ENCODE measurements around the gene RASGRF1. TPM values are rescaled to one million over a fixed set of nuclear protein-coding genes. Genes with fewer than 3 reads are reported as not detected.
A peak's percentile ranks its signal among the peaks of the same experiment; 100 is the strongest.

RASGRF1 gene
- total RNA-seq, 2 experiments from 2014 or later = not detected

DNA sequence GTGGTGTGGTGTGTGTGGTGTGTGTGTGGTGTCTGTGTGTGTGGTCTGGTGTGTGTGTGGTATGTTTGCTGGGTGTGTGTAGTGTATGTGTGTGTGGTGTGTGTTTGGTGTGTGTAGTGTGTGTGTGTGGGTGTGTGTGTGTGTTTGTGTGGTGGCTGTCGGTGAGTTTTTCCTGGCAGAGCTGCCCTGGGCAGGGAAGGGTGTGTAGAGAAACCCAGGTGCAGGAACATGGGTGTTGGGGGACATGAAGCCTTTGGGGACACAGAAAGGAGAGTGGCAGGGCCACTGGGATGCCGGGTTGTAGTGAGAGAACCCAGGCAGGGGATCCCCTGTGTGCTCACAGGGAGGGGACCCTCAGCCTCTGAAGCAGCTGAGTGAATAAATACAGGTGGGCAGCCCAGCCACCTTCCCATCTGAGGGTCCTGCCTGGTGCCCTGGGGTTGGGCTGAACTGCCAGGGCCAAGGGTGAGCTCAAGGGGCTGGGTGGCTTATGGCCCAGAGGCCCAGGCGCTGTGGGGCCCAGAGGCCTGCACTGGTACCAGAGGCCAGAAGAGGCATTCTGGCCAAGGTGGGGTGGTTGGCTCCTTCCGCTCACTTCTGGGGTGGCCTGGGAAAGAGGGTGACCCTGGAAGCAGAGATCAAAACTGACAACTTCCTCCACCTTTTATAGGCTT is 97.2 kb downstream of the RASGRF1 start:
- Mint-ChIP-seq H3K36me3 (ENCODE audit: low read depth) (no peaks in the 10 kb centered on the region), H3K27me3 (ENCODE audit: low read depth) (no peaks in the 10 kb centered on the region), H3K4me3 (no peak overlapping the region), H3K9me3 (no peaks in the 10 kb centered on the region), H3K27ac (no peak overlapping the region), H3K4me1 (ENCODE audit: low read depth) (no peaks in the 10 kb centered on the region)
- no peak for DNase-seq
- intact Hi-C loops (cut with micrococcal nuclease) = no loop called here
- CTCF ChIA-PET = no interaction called here

GRCh38 chr15:78992416-78993256 is 97.9 kb downstream of the RASGRF1 start:
- no peak for DNase-seq
- H3K4me3 Mint-ChIP-seq = no peak overlapping the region
- no peaks in the 10 kb centered on the region for H3K36me3 Mint-ChIP-seq (ENCODE audit: low read depth)
- no peak overlapping the region for H3K27ac Mint-ChIP-seq
- no peaks in the 10 kb centered on the region for H3K9me3 Mint-ChIP-seq
- H3K4me1 Mint-ChIP-seq (ENCODE audit: low read depth) = no peaks in the 10 kb centered on the region
- intact Hi-C loops (cut with micrococcal nuclease) = no loop called here
- CTCF ChIA-PET = no interaction called here
- H3K27me3 Mint-ChIP-seq (ENCODE audit: low read depth) = no peaks in the 10 kb centered on the region

DNA sequence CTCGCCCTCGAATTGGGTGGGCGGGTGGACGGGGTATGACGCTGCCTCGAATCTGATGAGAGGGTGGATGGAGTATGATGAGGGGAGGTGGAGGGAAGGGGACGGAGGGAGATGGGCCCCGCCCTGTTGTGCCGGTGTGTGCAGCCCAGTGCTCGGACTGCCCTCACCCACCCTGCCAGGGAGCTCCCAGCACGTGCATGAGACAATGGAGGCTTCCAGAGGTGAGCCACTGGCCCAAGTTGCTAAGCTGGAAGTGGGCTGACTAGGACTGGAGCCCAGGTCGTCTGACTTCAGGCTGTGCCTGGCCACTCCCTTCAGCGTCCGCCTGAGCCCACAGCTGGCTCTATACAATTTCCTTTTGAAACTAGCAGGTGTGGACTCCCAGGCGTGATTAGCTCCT is 98.7 kb downstream of the RASGRF1 start:
- intact Hi-C loops (cut with micrococcal nuclease) = no loop called here
- DNase-seq = no peak
- CTCF ChIA-PET = no interaction called here
- Mint-ChIP-seq H3K27ac (no peak overlapping the region), H3K9me3 (no peaks in the 10 kb centered on the region), H3K36me3 (ENCODE audit: low read depth) (no peaks in the 10 kb centered on the region), H3K27me3 (ENCODE audit: low read depth) (no peaks in the 10 kb centered on the region), H3K4me3 (no peak overlapping the region), H3K4me1 (ENCODE audit: low read depth) (no peaks in the 10 kb centered on the region)

GRCh38 chr15:78991476-78991875 is 99.1 kb downstream of the RASGRF1 start:
- CTCF ChIA-PET = no interaction called here
- Mint-ChIP-seq H3K36me3 (ENCODE audit: low read depth) (no peaks in the 10 kb centered on the region), H3K4me3 (no peak overlapping the region), H3K9me3 (no peaks in the 10 kb centered on the region), H3K4me1 (ENCODE audit: low read depth) (no peaks in the 10 kb centered on the region), H3K27me3 (ENCODE audit: low read depth) (no peaks in the 10 kb centered on the region), H3K27ac (no peak overlapping the region)
- DNase-seq = no peak
- intact Hi-C loops (cut with micrococcal nuclease) = no loop called here

- Mint-ChIP-seq H3K27me3 (ENCODE audit: low read depth) (no peaks in the 10 kb centered on the region), H3K27ac (no peak overlapping the region), H3K9me3 (no peaks in the 10 kb centered on the region), H3K36me3 (ENCODE audit: low read depth) (no peaks in the 10 kb centered on the region), H3K4me1 (ENCODE audit: low read depth) (no peaks in the 10 kb centered on the region), H3K4me3 (no peak overlapping the region)
- no peak for DNase-seq
- intact Hi-C loops (cut with micrococcal nuclease) = no loop called here
- CTCF ChIA-PET = no interaction called here
These were observed 100.3 kb downstream of the RASGRF1 start for GRCh38 chr15:78990278-78990677.

- H3K36me3 Mint-ChIP-seq (ENCODE audit: low read depth) = no peaks in the 10 kb centered on the region
- H3K9me3 Mint-ChIP-seq = no peaks in the 10 kb centered on the region
- intact Hi-C loops (cut with micrococcal nuclease) = no loop called here
- CTCF ChIA-PET = interaction anchor here (0.8 kb wide), 1 partner anchor 10 kb away, joined by 3 read pairs; no protein-coding TSS in a partner anchor
- no peak overlapping the region for H3K4me3 Mint-ChIP-seq
- H3K27ac Mint-ChIP-seq = no peak overlapping the region
- no peaks in the 10 kb centered on the region for H3K27me3 Mint-ChIP-seq (ENCODE audit: low read depth)
- no peak for DNase-seq
- no peaks in the 10 kb centered on the region for H3K4me1 Mint-ChIP-seq (ENCODE audit: low read depth)
These were observed 100.8 kb downstream of the RASGRF1 start for GRCh38 chr15:78989701-78990240.

- Mint-ChIP-seq H3K27me3 (ENCODE audit: low read depth) (no peaks in the 10 kb centered on the region), H3K27ac (no peak overlapping the region), H3K36me3 (ENCODE audit: low read depth) (no peaks in the 10 kb centered on the region), H3K4me1 (ENCODE audit: low read depth) (no peaks in the 10 kb centered on the region), H3K9me3 (no peaks in the 10 kb centered on the region), H3K4me3 (no peak overlapping the region)
- intact Hi-C loops (cut with micrococcal nuclease) = no loop called here
- peak; percentile 10 for DNase-seq
- CTCF ChIA-PET = interaction anchor here (0.6 kb wide), 1 partner anchor 318 kb away, joined by 3 read pairs; no protein-coding TSS in a partner anchor
These were observed 102.1 kb downstream of the RASGRF1 start for GRCh38 chr15:78988361-78988911.

GRCh38 chr15:78987556-78988360 is 102.8 kb downstream of the RASGRF1 start:
- Mint-ChIP-seq H3K27me3 (ENCODE audit: low read depth) (no peaks in the 10 kb centered on the region), H3K4me1 (ENCODE audit: low read depth) (no peaks in the 10 kb centered on the region), H3K27ac (no peak overlapping the region), H3K4me3 (no peak overlapping the region), H3K9me3 (no peaks in the 10 kb centered on the region), H3K36me3 (ENCODE audit: low read depth) (no peaks in the 10 kb centered on the region)
- CTCF ChIA-PET = no interaction called here
- intact Hi-C loops (cut with micrococcal nuclease) = no loop called here
- no peak for DNase-seq

- H3K9me3 Mint-ChIP-seq = no peaks in the 10 kb centered on the region
- no peak for DNase-seq
- H3K27me3 Mint-ChIP-seq (ENCODE audit: low read depth) = no peaks in the 10 kb centered on the region
- no peaks in the 10 kb centered on the region for H3K36me3 Mint-ChIP-seq (ENCODE audit: low read depth)
- H3K4me3 Mint-ChIP-seq = no peak overlapping the region
- intact Hi-C loops (cut with micrococcal nuclease) = no loop called here
- no peaks in the 10 kb centered on the region for H3K4me1 Mint-ChIP-seq (ENCODE audit: low read depth)
- H3K27ac Mint-ChIP-seq = no peak overlapping the region
- CTCF ChIA-PET = interaction anchor here (0.6 kb wide), 1 partner anchor 136 kb away, joined by 4 read pairs; no protein-coding TSS in a partner anchor
These were observed 104.6 kb downstream of the RASGRF1 start for GRCh38 chr15:78985859-78986475.

GRCh38 chr15:78984041-78984440 is 106.5 kb downstream of the RASGRF1 start:
- Mint-ChIP-seq H3K4me3 (no peak overlapping the region), H3K4me1 (ENCODE audit: low read depth) (no peaks in the 10 kb centered on the region), H3K9me3 (no peaks in the 10 kb centered on the region), H3K27ac (no peak overlapping the region), H3K36me3 (ENCODE audit: low read depth) (no peaks in the 10 kb centered on the region), H3K27me3 (ENCODE audit: low read depth) (no peaks in the 10 kb centered on the region)
- CTCF ChIA-PET = interaction anchor here (0.6 kb wide), 1 partner anchor 20 kb away, joined by 3 read pairs; no protein-coding TSS in a partner anchor
- intact Hi-C loops (cut with micrococcal nuclease) = no loop called here
- no peak for DNase-seq

DNA sequence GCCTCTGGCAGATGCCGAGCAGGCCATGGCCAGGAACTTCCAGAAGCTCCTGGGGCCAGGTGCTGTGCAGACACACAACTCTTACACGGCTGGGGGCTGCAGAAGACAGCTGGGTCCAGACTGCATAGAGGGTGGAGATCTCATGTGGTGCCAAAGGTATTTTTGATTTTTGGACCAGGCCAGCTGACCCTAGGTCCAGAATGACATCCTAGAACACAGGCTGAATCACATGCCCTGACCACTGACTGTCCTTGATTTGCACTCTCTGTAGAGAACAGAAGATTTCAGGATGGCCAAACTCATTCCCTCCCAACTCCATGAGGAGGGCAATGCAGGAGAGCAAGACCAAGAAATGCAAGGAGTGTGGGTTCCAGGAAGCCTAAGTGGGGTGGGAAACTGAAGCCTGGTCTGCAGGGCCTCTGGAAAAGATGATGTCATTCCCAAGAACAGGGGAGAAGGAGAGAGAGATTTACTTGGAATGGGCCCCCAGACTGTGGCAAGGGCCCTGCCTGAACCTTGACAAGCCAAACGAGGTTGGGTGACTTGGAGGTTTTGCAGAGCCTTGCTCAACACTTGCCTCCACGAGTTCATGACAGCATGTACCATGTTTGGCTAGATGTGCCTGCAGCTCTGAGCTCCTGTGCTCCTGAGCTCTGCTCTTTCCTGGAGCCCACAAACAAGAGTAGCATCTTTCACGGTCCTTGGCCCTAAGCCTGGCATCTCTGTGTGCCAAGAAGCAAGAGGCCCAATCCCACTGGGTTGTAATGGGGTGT is 107.2 kb downstream of the RASGRF1 start:
- H3K36me3 Mint-ChIP-seq (ENCODE audit: low read depth) = no peaks in the 10 kb centered on the region
- intact Hi-C loops (cut with micrococcal nuclease) = no loop called here
- H3K4me3 Mint-ChIP-seq = no peak overlapping the region
- CTCF ChIA-PET = interaction anchor here (0.6 kb wide), 1 partner anchor 21 kb away, joined by 3 read pairs; no protein-coding TSS in a partner anchor
- H3K27me3 Mint-ChIP-seq (ENCODE audit: low read depth) = no peaks in the 10 kb centered on the region
- H3K4me1 Mint-ChIP-seq (ENCODE audit: low read depth) = no peaks in the 10 kb centered on the region
- DNase-seq = no peak
- no peak overlapping the region for H3K27ac Mint-ChIP-seq
- no peaks in the 10 kb centered on the region for H3K9me3 Mint-ChIP-seq
